H9 (cell line): ENCODE measurements around the gene SENP2. TPM values are rescaled to one million over a fixed set of nuclear protein-coding genes. Genes with fewer than 3 reads are reported as not detected.
A peak's percentile ranks its signal among the peaks of the same experiment; 100 is the strongest.

Experiments
- DNase-seq: peaks from one replicate; pipeline ENCODE4 v3.0.0-alpha.2; 2017
- H2AFZ ChIP-seq: one replicate; pipeline ENCODE4 v1.6.1; 2013; ENCODE audit warnings: mild to moderate bottlenecking, low read length, control low read depth, moderate library complexity
- H2AK5ac ChIP-seq: 2 replicates; pipeline ENCODE4 v1.6.1; 2013; ENCODE audit warnings: low read length, control low read depth, mixed read lengths; ENCODE audit not compliant: insufficient read length
- H2BK120ac ChIP-seq: one replicate; pipeline ENCODE4 v1.6.1; 2013; ENCODE audit warnings: low read depth, mild to moderate bottlenecking, low read length, control low read depth, inconsistent platforms; ENCODE audit not compliant: poor library complexity, severe bottlenecking
- H2BK12ac ChIP-seq: 2 replicates; pipeline ENCODE4 v1.6.1; 2013; ENCODE audit warnings: low read length, control low read depth, mixed read lengths, low read depth; ENCODE audit not compliant: insufficient read length
- H2BK15ac ChIP-seq: 2 replicates; pipeline ENCODE4 v1.6.1; 2013; ENCODE audit warnings: low read depth, low read length, control low read depth
- H2BK20ac ChIP-seq: one replicate; pipeline ENCODE4 v1.6.1; 2013; ENCODE audit warnings: low read depth, mild to moderate bottlenecking, low read length, control low read depth, inconsistent platforms; ENCODE audit not compliant: poor library complexity, severe bottlenecking
- H2BK5ac ChIP-seq: 2 replicates; pipeline ENCODE4 v1.6.1; 2013; ENCODE audit warnings: low read length, control low read depth, mixed read lengths; ENCODE audit not compliant: insufficient read length
- H3K14ac ChIP-seq: 2 replicates; pipeline ENCODE4 v1.6.1; 2013; ENCODE audit warnings: low read length, control low read depth; ENCODE audit not compliant: insufficient read depth
- H3K18ac ChIP-seq: 2 replicates; pipeline ENCODE4 v1.6.1; 2013; ENCODE audit warnings: low read depth, mild to moderate bottlenecking, mixed read lengths, low read length, control low read depth; ENCODE audit not compliant: insufficient read length
- H3K23ac ChIP-seq: 2 replicates; pipeline ENCODE4 v1.6.1; 2013; ENCODE audit warnings: low read length, control low read depth, mixed read lengths, low read depth; ENCODE audit not compliant: insufficient read length
- H3K23me2 ChIP-seq: 2 replicates; pipeline ENCODE4 v1.6.1; 2013; ENCODE audit warnings: low read depth, mild to moderate bottlenecking, mixed read lengths, low read length, control low read depth; ENCODE audit not compliant: insufficient read length, poor library complexity, severe bottlenecking
- H3K27ac ChIP-seq: 2 replicates; pipeline ENCODE4 v1.5.1; 2013; ENCODE audit warnings: low read length, control low read depth, mixed read lengths, low read depth; ENCODE audit not compliant: insufficient read length
- H3K27me3 ChIP-seq: 2 replicates; pipeline ENCODE4 v1.6.1; 2013; ENCODE audit warnings: low read length, control low read depth, inconsistent platforms; ENCODE audit not compliant: insufficient read depth
- H3K4ac ChIP-seq: 2 replicates; pipeline ENCODE4 v1.6.1; 2013; ENCODE audit warnings: low read depth, mild to moderate bottlenecking, control low read depth, inconsistent platforms, low read length, moderate library complexity
- H3K4me1 ChIP-seq: 2 replicates; pipeline ENCODE4 v1.6.1; 2013; ENCODE audit warnings: low read length, control low read depth, inconsistent platforms; ENCODE audit not compliant: insufficient read depth
- H3K4me2 ChIP-seq: 2 replicates; pipeline ENCODE4 v1.6.1; 2013; ENCODE audit warnings: low read length, control low read depth, mixed read lengths; ENCODE audit not compliant: insufficient read length, insufficient read depth
- H3K56ac ChIP-seq: 2 replicates; pipeline ENCODE4 v1.6.1; 2013; ENCODE audit warnings: low read depth, mild to moderate bottlenecking, mixed read lengths, low read length, control low read depth; ENCODE audit not compliant: insufficient read length
- H3K79me1 ChIP-seq: 2 replicates; pipeline ENCODE4 v1.6.1; 2013; ENCODE audit warnings: low read depth, mild to moderate bottlenecking, moderate library complexity, low read length, control low read depth, inconsistent platforms; ENCODE audit not compliant: insufficient read depth, poor library complexity, severe bottlenecking
- H3K79me2 ChIP-seq: 2 replicates; pipeline ENCODE4 v1.6.1; 2013; ENCODE audit warnings: low read length, control low read depth, inconsistent platforms; ENCODE audit not compliant: insufficient read depth
- H3K9ac ChIP-seq: 2 replicates; pipeline ENCODE4 v1.6.1; 2013; ENCODE audit warnings: low read length, control low read depth, mixed read lengths; ENCODE audit not compliant: insufficient read length; ENCODE audit errors: extremely low read depth
- H3K9me3 ChIP-seq: one replicate; pipeline ENCODE4 v1.6.1; 2013; ENCODE audit warnings: low read depth, low read length, inconsistent platforms; ENCODE audit not compliant: control insufficient read depth
- H3T11ph ChIP-seq: one replicate; pipeline ENCODE4 v1.6.1; 2013; ENCODE audit warnings: mild to moderate bottlenecking, low read length, control low read depth, inconsistent platforms
- H4K20me1 ChIP-seq: one replicate; pipeline ENCODE4 v1.6.1; 2013; ENCODE audit not compliant: control insufficient read depth, insufficient read length, insufficient read depth
- H4K5ac ChIP-seq: 2 replicates; pipeline ENCODE4 v1.6.1; 2013; ENCODE audit warnings: low read depth, mild to moderate bottlenecking, mixed read lengths, low read length, control low read depth; ENCODE audit not compliant: insufficient read length
- H4K8ac ChIP-seq: replicated peaks from 2 replicates; pipeline ENCODE4 v1.6.1; 2013; ENCODE audit warnings: low read length, control low read depth, mixed read lengths, low read depth; ENCODE audit not compliant: insufficient read length
- H4K91ac ChIP-seq: 2 replicates; pipeline ENCODE4 v1.6.1; 2013; ENCODE audit warnings: low read depth, mild to moderate bottlenecking, moderate library complexity, mixed read lengths, low read length, control low read depth; ENCODE audit not compliant: insufficient read length
- H3K27ac Mint-ChIP-seq, 3 experiments: 2 replicates in 2 of 3; 3 replicates in 1 of 3; pipeline ENCODE4 v1.8.0; 2020 to 2021; ENCODE audit warnings: mixed read lengths in 3 of 3, mild to moderate bottlenecking in 1 of 3, moderate library complexity in 1 of 3
- H3K27me3 Mint-ChIP-seq: 2 replicates; pipeline ENCODE4 v1.8.0; 2021; ENCODE audit warnings: low read depth, mild to moderate bottlenecking, moderate library complexity, mixed read lengths
- H3K36me3 Mint-ChIP-seq, 3 experiments: 2 replicates in 2 of 3; 3 replicates in 1 of 3; pipeline ENCODE4 v1.8.0; 2020 to 2021; ENCODE audit warnings: low read depth in 3 of 3, mixed read lengths in 3 of 3; ENCODE audit not compliant: insufficient read depth in 1 of 3
- H3K4me1 Mint-ChIP-seq, 2 experiments: 2 replicates each; pipeline ENCODE4 v1.8.0; 2020; ENCODE audit warnings: mixed read lengths in 2 of 2
- H3K4me3 Mint-ChIP-seq, 2 experiments: 2 replicates in 1 of 2; 3 replicates in 1 of 2; pipeline ENCODE4 v1.8.0; 2020 to 2021; ENCODE audit warnings: mild to moderate bottlenecking in 2 of 2, mixed read lengths in 2 of 2, moderate library complexity in 1 of 2
- H3K9me3 Mint-ChIP-seq, 2 experiments: 2 replicates in 1 of 2; 3 replicates in 1 of 2; pipeline ENCODE4 v1.8.0; 2020; ENCODE audit warnings: mild to moderate bottlenecking in 2 of 2, mixed read lengths in 2 of 2, moderate library complexity in 1 of 2
- CTCF ChIP-seq: fragments of 200-600 bp; sonication (generic); conservative IDR thresholded peaks from 3 replicates; pipeline ENCODE4 v1.8.0; 2021; ENCODE audit warnings: antibody characterized with exemption, mild to moderate bottlenecking
- WGBS: extraction: QIAGEN DNeasy Blood & Tissue Kit; methylation state at CpG from one replicate; pipeline ENCODE4 v1.1.7; 2013; ENCODE audit warnings: missing lambda C conversion rate, low lambda C conversion rate, mixed read lengths; ENCODE audit not compliant: insufficient read length; ENCODE audit errors: extremely low coverage; 5-methylcytosine and 5-hydroxymethylcytosine counted together
- total RNA-seq: library from RNA; stranded (reverse); gene quantifications from 2 replicates; pipeline ENCODE4 v1.2.1, GENCODE V29; 2021

SENP2 gene
- total RNA-seq, 1 experiment from 2014 or later: 90.1 TPM

GRCh38 chr3:185657211-185657610 is 71.1 kb downstream of the SENP2 start:
- Mint-ChIP-seq H3K9me3 (no peaks in the 10 kb centered on the region), H3K4me3 (no peak overlapping the region), H3K4me1 (peaks cover 4 to 5% of the 10 kb centered on the region in 2 experiments), H3K27ac (peak overlapping the region in 2 of 3 experiments; percentile 8 to 20; a peak in 2 of 7 replicates), H3K36me3 (peaks cover 20 to 70% (median 64%) of the 10 kb centered on the region in 3 experiments), H3K27me3 (no peaks in the 10 kb centered on the region; the same call in 1 of the 2 replicates)
- Histone ChIP-seq H4K5ac (no peak overlapping the region), H3K27ac (no peak overlapping the region), H3K79me1 (no peaks in the 10 kb centered on the region), H3K4me1 (no peaks in the 10 kb centered on the region), H3K14ac (no peak overlapping the region), H2BK12ac (no peak overlapping the region), H3K9ac (no peak overlapping the region), H4K20me1 (no peaks in the 10 kb centered on the region), H2BK120ac (no peak overlapping the region), H3K18ac (no peak overlapping the region), H2BK20ac (no peak overlapping the region), H4K91ac (no peak overlapping the region), H3K56ac (no peak overlapping the region), H2AFZ (no peak overlapping the region), H3K4me2 (no peak overlapping the region), H3K27me3 (no peaks in the 10 kb centered on the region), H3K23me2 (no peaks in the 10 kb centered on the region), H3K4ac (no peak overlapping the region), H2AK5ac (no peak overlapping the region), H2BK15ac (no peak overlapping the region), H3T11ph (no peak overlapping the region), H4K8ac (no peak overlapping the region), H3K9me3 (no peaks in the 10 kb centered on the region), H2BK5ac (no peak overlapping the region), H3K23ac (no peak overlapping the region), H3K79me2 (no peaks in the 10 kb centered on the region)
- no peak for TF ChIP-seq CTCF
- no peak for DNase-seq
- no CpG with 5 or more reads among the region's 12 CpGs for WGBS
